ENCODE data around the gene SCGB1D1.

- TF ChIP-seq REST (IDR thresholded peaks at IDR 0.05; ENCODE audit: unreplicated experiment) = no peak
- TF ChIP-seq CTCF (conservative IDR thresholded peaks at IDR 0.05; ENCODE audit: low read depth in 2 of 2) = no peak
- no peak for TF ChIP-seq EZH2 (IDR thresholded peaks at IDR 0.05; ENCODE audit: low read depth, unreplicated experiment)
- no peak for TF ChIP-seq EZH2phosphoT487 (IDR thresholded peaks at IDR 0.05; ENCODE audit: unreplicated experiment)
Measured at GRCh38 chr11:62153617-62154016, 36.4 kb upstream of the SCGB1D1 start.

Data from GM23338 (cell line).